Adrenal gland (tissue), 19 donors: ENCODE data around the gene AK4. TPM values are rescaled to one million over a fixed set of nuclear protein-coding genes. Genes with fewer than 3 reads are reported as not detected.
"Not testable (repeated sequence)": the region's sequence is repeated elsewhere in the genome, so short reads cannot be mapped to it uniquely, and the experiment has no call there.

Experiments
- DNase-seq, 7 donors: peaks; one replicate each; pipeline ENCODE4 v3.0.0-alpha.2; 2019 to 2020
- H3K27ac ChIP-seq, 5 donors: fragments of 200-600 bp; sonication (generic) in 4 of 5; 1 replicate in 3 of 5; 2 replicates in 2 of 5; pipeline versions ENCODE4 v1.5.1 to v1.8.0; 2016 to 2020; ENCODE audit warnings: mild to moderate bottlenecking in 1 of 5
- H3K27me3 ChIP-seq: fragments of 200-600 bp; 2 replicates; pipeline ENCODE4 v1.8.0; 2021
- H3K36me3 ChIP-seq, 2 donors: fragments of 200-600 bp; replicated peaks in 1 of 2; 1 replicate in 1 of 2; 2 replicates in 1 of 2; pipeline versions ENCODE4 v1.5.1 to v1.8.0; 2018 to 2022
- H3K4me1 ChIP-seq, 2 donors: fragments of 200-600 bp; replicated peaks in 1 of 2; 1 replicate in 1 of 2; 2 replicates in 1 of 2; pipeline versions ENCODE4 v1.5.1 to v1.8.0; 2018 to 2021
- H3K4me3 ChIP-seq, 4 donors: fragments of 200-600 bp; sonication (generic) in 3 of 4; one replicate each; pipeline ENCODE4 v1.5.1; 2016 to 2018
- H3K9me3 ChIP-seq, 3 donors: fragments of 200-600 bp; sonication (generic) in 1 of 3; replicated peaks in 1 of 3; 1 replicate in 2 of 3; 2 replicates in 1 of 3; pipeline versions ENCODE4 v1.5.1 to v1.8.0; 2016 to 2021
- POLR2A ChIP-seq, 2 donors: fragments of 450-650 bp; IDR thresholded peaks; one replicate each; pipeline ENCODE4 v1.6.1; 2017; ENCODE audit warnings: antibody characterized with exemption in 2 of 2, mild to moderate bottlenecking in 2 of 2, moderate library complexity in 1 of 2
- WGBS, 4 donors: extraction: QIAGEN DNeasy Blood & Tissue Kit in 2 of 4; methylation state at CpG; one replicate each; pipeline versions ENCODE4 v1.1.5 to v1.1.7; 2013 to 2017; 5-methylcytosine and 5-hydroxymethylcytosine counted together
- intact Hi-C, 2 donors: fragments of 100-400 bp; cut with DNase I; formaldehyde crosslinking; loops; one replicate each; pipeline versions ENCODE4 v1.14.1 to v1.15.0; 2022 to 2023
- long read RNA-seq, 10 donors: library from polyadenylated mRNA in 3 of 10; unstranded in 2 of 10; stranded (forward) in 1 of 10; transcript quantifications; one replicate each; pipeline ENCODE4 v2.0.0 and lab custom pipeline, GENCODE V29; 2021 to 2026
- polyA plus RNA-seq, 3 donors: library from polyadenylated mRNA; stranded (reverse); fragments of 200-250 nt in 2 of 3; fragments of 350-450 nt in 1 of 3; fragmentation: Illumina TruSeq in 1 of 3; extraction: RNeasy Lipid Tissue Mini Kit (QIAGEN cat#74804) in 1 of 3; gene quantifications; one replicate each; pipeline ENCODE4 v1.2.3, GENCODE V29; 2013 to 2014
- total RNA-seq, 9 donors: library from RNA; depleted of rRNA in 4 of 9; stranded (reverse); fragments of >200 nt in 4 of 9; fragments of 120-200 nt in 1 of 9; fragmentation: NEBNext Ultra II Directional in 1 of 9; extraction: Animal tissue kit (Norgen Biotek cat#: 25700) in 1 of 9; gene quantifications; one replicate each; pipeline versions ENCODE4 v1.1.0 to v1.2.4, GENCODE V29; 2013 to 2023
- TF ChIP-seq, protein P1 (sequence below), 6 experiments: fragments of 450-650 bp in 4 of 6; fragments of 200-600 bp in 2 of 6; sonication (generic) in 1 of 6; IDR thresholded peaks; 1 replicate in 5 of 6; 2 replicates in 1 of 6; pipeline versions ENCODE4 v1.5.1 to v1.8.0; 2016 to 2021; ENCODE audit warnings: antibody characterized with exemption in 6 of 6, mild to moderate bottlenecking in 2 of 6, moderate library complexity in 1 of 6
- donor health status: healthy with polysubstance abuse.
- donor health status: Bipolar disorder and iron deficiency.
- donor health status: DM: yes; HTN: yes; CAD: no.
- donor health status: DM: no; HTN: no; CAD: no.
- donor health status: DM: no; HTN: no; CAD: no.
- donor health status: DM: yes; HTN: yes; CAD: no.

The AK4 gene
- total RNA-seq, result 10 to 100 TPM in 1 of 9 donors, 1 to 10 TPM in 7, under 1 TPM in 1; 0.67 to 12.4 (median 2.7) TPM
- 1 to 10 TPM in 2 of 3 donors, under 1 TPM in 1; 0.80 to 3.6 (median 1.4) TPM for polyA plus RNA-seq
- long read RNA-seq, donor 1, result 0 reads
- long read RNA-seq, donor 2, result 0 reads
- long read RNA-seq, donor 3, result 0 reads
- long read RNA-seq, donor 4, result 0 reads
- long read RNA-seq, donor 5, partial matches to known transcripts, result 0 of 7 reads
- long read RNA-seq, donor 5, other reads (novel, unspliced or antisense), result 4 of 7 reads
- long read RNA-seq, donor 6, full-length matches to known transcripts, result 3 of 3 reads
- long read RNA-seq, donor 6, partial matches to known transcripts, result 0 of 3 reads
- long read RNA-seq, donor 6, other reads (novel, unspliced or antisense), result 0 of 3 reads
- long read RNA-seq, donor 7, result 0 reads
- long read RNA-seq, donor 8, full-length matches to known transcripts, result 3 of 3 reads
- long read RNA-seq, donor 8, partial matches to known transcripts, result 0 of 3 reads
- long read RNA-seq, donor 8, other reads (novel, unspliced or antisense), result 0 of 3 reads
- long read RNA-seq, donor 9, result 0 reads
- long read RNA-seq, donor 10, result 0 reads

GRCh38 chr1:65148178-65148547, at the start of gene AK4:
TSS of gene AK4 (plus strand) at chr1:65148203. CDS start at chr1:65148408, 205 bp downstream.
- DNase-seq, H3K36me3 ChIP-seq, intact Hi-C loops, H3K9me3 ChIP-seq: not testable (repeated sequence)
- Histone ChIP-seq H3K27me3 (peaks cover 14% of the 10 kb centered on the region), H3K27ac (peak within 1 kb of the TSS in 1 of 5 donors; percentile 57), H3K4me1 (peaks cover 17% of the 10 kb centered on the region in 2 donors), H3K4me3 (peak within 1 kb of the TSS in 2 of 4 donors; percentile 28 to 65)
- 0 to 1% methylated on average over 9 to 16 of the region's 33 CpGs; no CpG with 5 or more reads in 2 of the 4 donors for WGBS, 4 donors

- Histone ChIP-seq H3K27ac (no peak overlapping the region), H3K9me3 (no peaks in the 10 kb centered on the region), H3K27me3 (peaks cover 3% of the 10 kb centered on the region), H3K36me3 (no peaks in the 10 kb centered on the region), H3K4me1 (no peaks in the 10 kb centered on the region), H3K4me3 (no peak overlapping the region)
- no peak for TF ChIP-seq POLR2A (IDR thresholded peaks at IDR 0.05)
- TF ChIP-seq, protein P1, sequence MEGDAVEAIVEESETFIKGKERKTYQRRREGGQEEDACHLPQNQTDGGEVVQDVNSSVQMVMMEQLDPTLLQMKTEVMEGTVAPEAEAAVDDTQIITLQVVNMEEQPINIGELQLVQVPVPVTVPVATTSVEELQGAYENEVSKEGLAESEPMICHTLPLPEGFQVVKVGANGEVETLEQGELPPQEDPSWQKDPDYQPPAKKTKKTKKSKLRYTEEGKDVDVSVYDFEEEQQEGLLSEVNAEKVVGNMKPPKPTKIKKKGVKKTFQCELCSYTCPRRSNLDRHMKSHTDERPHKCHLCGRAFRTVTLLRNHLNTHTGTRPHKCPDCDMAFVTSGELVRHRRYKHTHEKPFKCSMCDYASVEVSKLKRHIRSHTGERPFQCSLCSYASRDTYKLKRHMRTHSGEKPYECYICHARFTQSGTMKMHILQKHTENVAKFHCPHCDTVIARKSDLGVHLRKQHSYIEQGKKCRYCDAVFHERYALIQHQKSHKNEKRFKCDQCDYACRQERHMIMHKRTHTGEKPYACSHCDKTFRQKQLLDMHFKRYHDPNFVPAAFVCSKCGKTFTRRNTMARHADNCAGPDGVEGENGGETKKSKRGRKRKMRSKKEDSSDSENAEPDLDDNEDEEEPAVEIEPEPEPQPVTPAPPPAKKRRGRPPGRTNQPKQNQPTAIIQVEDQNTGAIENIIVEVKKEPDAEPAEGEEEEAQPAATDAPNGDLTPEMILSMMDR (IDR thresholded peaks at IDR 0.05), result no peak
- no peak for DNase-seq
- 73 to 100% (median 89%) methylated on average over 1 to 3 of the region's 3 CpGs for WGBS, 4 donors
- intact Hi-C loops, result no loop called here
Observed at GRCh38 chr1:65103807-65104206, 44.2 kb upstream of the AK4 start.

DNA sequence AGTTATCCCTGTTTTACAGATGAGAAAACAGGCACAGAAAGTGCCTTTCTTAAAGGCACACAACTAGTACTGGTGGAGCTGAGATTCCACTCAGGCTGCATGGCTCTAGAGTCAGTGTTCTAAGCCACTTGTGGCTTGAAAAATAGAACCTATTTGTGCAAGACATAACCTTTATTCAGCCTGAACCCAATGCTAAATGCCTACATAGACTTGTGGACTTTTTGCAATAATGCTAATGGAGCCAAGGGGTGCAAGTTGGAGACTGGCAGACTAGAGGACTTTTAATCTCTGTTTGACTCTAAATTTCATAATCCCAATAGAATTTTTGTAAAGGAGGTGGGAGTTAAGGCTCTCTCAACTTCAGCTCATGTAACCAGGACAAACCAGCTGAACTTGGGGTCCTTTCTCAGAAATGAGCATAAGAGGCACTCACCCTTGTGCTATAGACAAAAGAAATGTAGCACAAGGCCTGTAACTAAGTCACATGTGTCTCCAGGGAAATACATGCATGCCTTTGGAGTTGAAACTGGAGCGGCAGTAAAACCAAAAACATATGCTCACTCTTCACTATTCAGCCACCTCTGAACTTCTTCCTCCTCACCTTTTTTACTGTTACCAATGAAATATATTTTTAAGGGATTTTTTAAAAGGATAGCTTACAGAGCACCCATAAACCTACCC, 43.0 kb upstream of the AK4 start:
- Histone ChIP-seq H3K9me3 (no peaks in the 10 kb centered on the region), H3K27ac (no peak overlapping the region), H3K36me3 (no peaks in the 10 kb centered on the region), H3K27me3 (peaks cover 3% of the 10 kb centered on the region), H3K4me1 (no peaks in the 10 kb centered on the region), H3K4me3 (no peak overlapping the region)
- 65 to 100% (median 91%) methylated on average over 1 of the region's 1 CpG for WGBS, 4 donors
- intact Hi-C loops, result no loop called here
- TF ChIP-seq, protein P1 (IDR thresholded peaks at IDR 0.05), result no peak
- no peak for TF ChIP-seq POLR2A (IDR thresholded peaks at IDR 0.05)
- no peak for DNase-seq

- Histone ChIP-seq H3K36me3 (no peaks in the 10 kb centered on the region), H3K9me3 (no peaks in the 10 kb centered on the region), H3K4me3 (no peak overlapping the region), H3K27me3 (peaks cover 3% of the 10 kb centered on the region), H3K27ac (no peak overlapping the region), H3K4me1 (no peaks in the 10 kb centered on the region)
- TF ChIP-seq POLR2A (IDR thresholded peaks at IDR 0.05), result no peak
- TF ChIP-seq, protein P1 (IDR thresholded peaks at IDR 0.05), result no peak
- intact Hi-C loops, result no loop called here
- DNase-seq, result no peak
- WGBS, 4 donors, result 78 to 87% (median 81%) methylated on average over 4 of the region's 4 CpGs
Observed at GRCh38 chr1:65105596-65105995, 42.4 kb upstream of the AK4 start.
